Activated B cell treated with CpG ODN at 0.5 μM for 24 hours (primary cell): ENCODE measurements around the gene MAN2C1. TPM values are rescaled to one million over a fixed set of nuclear protein-coding genes. Genes with fewer than 3 reads are reported as not detected.
"Not testable (repeated sequence)": the region's sequence is repeated elsewhere in the genome, so short reads cannot be mapped to it uniquely, and the experiment has no call there.

Experiments
- ATAC-seq: fragments of 200-7000 bp; cut with Tn5 transposase; one replicate; pipeline ENCODE4 v1.10.0; 2021; ENCODE audit warnings: low read depth, mild to moderate bottlenecking, moderate library complexity
- CTCF ChIA-PET: fragments of 350-600 bp; sonication (Branson Sonifier 250); formaldehyde crosslinking; loops from one replicate; lab custom pipeline; 2021; ENCODE audit warnings: antibody characterized with exemption; lab: Charles Lee
- POLR2A ChIA-PET: fragments of 350-600 bp; sonication (Branson Sonifier 250); formaldehyde crosslinking; loops from one replicate; lab custom pipeline; 2021; ENCODE audit warnings: antibody characterized with exemption; lab: Charles Lee
- DNase-seq: peaks from one replicate; pipeline ENCODE4 v3.0.0; 2022
- H3K27ac Mint-ChIP-seq: one replicate; pipeline ENCODE4 v1.8.0; 2020; ENCODE audit warnings: mixed read lengths
- H3K27me3 Mint-ChIP-seq: one replicate; pipeline ENCODE4 v1.8.0; 2021; ENCODE audit warnings: mixed read lengths
- H3K36me3 Mint-ChIP-seq: one replicate; pipeline ENCODE4 v1.8.0; 2021; ENCODE audit warnings: low read depth, mixed read lengths
- H3K4me1 Mint-ChIP-seq: one replicate; pipeline ENCODE4 v1.8.0; 2021; ENCODE audit warnings: mixed read lengths
- H3K4me3 Mint-ChIP-seq: one replicate; pipeline ENCODE4 v1.8.0; 2020; ENCODE audit warnings: mild to moderate bottlenecking, mixed read lengths
- H3K9me3 Mint-ChIP-seq: one replicate; pipeline ENCODE4 v1.8.0; 2020; ENCODE audit warnings: mixed read lengths
- CTCF ChIP-seq: fragments of 200-600 bp; IDR thresholded peaks from one replicate; pipeline ENCODE4 v1.8.0; 2022; ENCODE audit warnings: antibody characterized with exemption, mild to moderate bottlenecking
- intact Hi-C: fragments of 100-400 bp; cut with micrococcal nuclease; formaldehyde crosslinking; loops from one replicate; pipeline ENCODE4 v1.15.1; 2024
- total RNA-seq: library from RNA; stranded (reverse); gene quantifications from 2 replicates; pipeline ENCODE4 v1.2.3, GENCODE V29; 2022

The MAN2C1 gene
- total RNA-seq, 1 donor from 2014 or later, result 213 TPM

- POLR2A ChIA-PET, result no interaction called here
- no peaks in the 10 kb centered on the region for H3K27me3 Mint-ChIP-seq
- intact Hi-C loops, result loop anchor here (10.0 kb wide), 1 partner anchor 55 kb away; no protein-coding TSS in a partner anchor
- ATAC-seq (no peak), DNase-seq (no peak)
- H3K27ac Mint-ChIP-seq, result no peak overlapping the region
- H3K36me3 Mint-ChIP-seq, result peaks cover 12% of the 10 kb centered on the region
- TF ChIP-seq CTCF, result no peak
- H3K9me3 Mint-ChIP-seq, result no peaks in the 10 kb centered on the region
- peaks cover 24% of the 10 kb centered on the region for H3K4me1 Mint-ChIP-seq
- CTCF ChIA-PET, result no interaction called here
- no peak overlapping the region for H3K4me3 Mint-ChIP-seq
Observed at GRCh38 chr15:75339531-75340240, 28.7 kb downstream of the MAN2C1 start.

DNA sequence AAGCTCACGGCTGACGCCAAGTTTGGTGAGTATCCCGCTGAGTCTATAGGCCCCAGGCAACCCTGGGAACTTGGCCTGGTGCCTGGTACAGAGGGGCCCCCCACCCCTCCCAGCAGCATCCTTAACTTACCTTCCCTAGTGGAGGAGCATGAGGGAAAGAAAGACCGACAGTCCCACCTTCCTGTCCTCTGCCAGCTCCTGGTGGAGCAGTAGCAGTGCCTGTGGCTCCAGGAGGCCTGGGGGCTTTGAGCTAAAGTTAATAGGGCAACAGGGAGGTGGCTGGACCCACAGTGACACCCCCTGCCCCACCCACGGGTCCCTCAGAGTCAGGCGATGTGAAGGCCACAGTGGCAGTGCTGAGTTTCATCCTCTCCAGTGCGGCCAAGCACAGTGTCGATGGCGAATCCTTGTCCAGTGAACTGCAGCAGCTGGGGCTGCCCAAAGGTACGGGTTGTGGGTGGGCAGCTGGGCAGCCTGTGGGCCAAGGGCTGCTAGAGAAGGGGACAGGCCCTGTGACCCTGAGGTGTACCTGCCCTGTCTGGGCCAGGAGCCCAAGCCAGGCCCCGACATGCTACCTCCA is 29.7 kb downstream of the MAN2C1 start:
- ChIA-PET POLR2A (no interaction called here), CTCF (no interaction called here)
- DNase-seq (no peak), ATAC-seq (no peak)
- Mint-ChIP-seq H3K36me3 (peaks cover 12% of the 10 kb centered on the region), H3K27me3 (no peaks in the 10 kb centered on the region), H3K4me1 (peaks cover 20% of the 10 kb centered on the region), H3K4me3 (no peak overlapping the region), H3K27ac (no peak overlapping the region), H3K9me3 (no peaks in the 10 kb centered on the region)
- TF ChIP-seq CTCF, result no peak
- intact Hi-C loops, result loop anchor here (10.0 kb wide), 1 partner anchor 56 kb away; no protein-coding TSS in a partner anchor

GRCh38 chr15:75335705-75336355 is 32.6 kb downstream of the MAN2C1 start, which contains the start of gene COMMD4:
TSS of gene COMMD4 (plus strand) at chr15:75336063. CDS start at chr15:75336090, 27 bp downstream.
- ChIA-PET CTCF (no interaction called here), POLR2A (interaction anchor here (0.8 to 3.4 kb wide), 5 partner anchors 13 to 304 kb away, joined by 3 to 15 read pairs (median 6); partner anchors contain the start of genes IMP3 and MAN2C1)
- Mint-ChIP-seq H3K4me1 (peaks cover 20% of the 10 kb centered on the region), H3K27me3 (peaks cover 3% of the 10 kb centered on the region), H3K36me3 (peaks cover 8% of the 10 kb centered on the region), H3K27ac (peak within 1 kb of the TSS; percentile 88), H3K4me3 (peak within 1 kb of the TSS; percentile 95), H3K9me3 (no peaks in the 10 kb centered on the region)
- DNase-seq, result peak; percentile 68
- TF ChIP-seq CTCF, result no peak
- ATAC-seq, result peak; percentile 87
- intact Hi-C loops, result loop anchor here (1.0 to 10.0 kb wide), 3 partner anchors 11 to 59 kb away; partner anchors contain the start of genes MAN2C1 and NEIL1

- CTCF ChIA-PET, result no interaction called here
- peaks cover 20% of the 10 kb centered on the region for H3K4me1 Mint-ChIP-seq
- H3K9me3 Mint-ChIP-seq, result no peaks in the 10 kb centered on the region
- no peak for ATAC-seq
- H3K27ac Mint-ChIP-seq, result no peak overlapping the region
- POLR2A ChIA-PET, result interaction anchor here (0.6 to 3.4 kb wide), 6 partner anchors 14 to 397 kb away, joined by 3 to 15 read pairs (median 4); partner anchors contain the start of genes IMP3 and MAN2C1
- peak overlapping the region; percentile 95 for H3K4me3 Mint-ChIP-seq
- peaks cover 3% of the 10 kb centered on the region for H3K27me3 Mint-ChIP-seq
- intact Hi-C loops, result loop anchor here (10.0 kb wide), 1 partner anchor 59 kb away; no protein-coding TSS in a partner anchor
- H3K36me3 Mint-ChIP-seq, result peaks cover 8% of the 10 kb centered on the region
- TF ChIP-seq CTCF, result no peak
- no peak for DNase-seq
Observed at GRCh38 chr15:75335313-75335704, 33.1 kb downstream of the MAN2C1 start.

GRCh38 chr15:75333654-75334419 is 34.6 kb downstream of the MAN2C1 start:
- H3K27ac Mint-ChIP-seq, DNase-seq, POLR2A ChIA-PET, H3K36me3 Mint-ChIP-seq, CTCF ChIA-PET, ATAC-seq, H3K4me3 Mint-ChIP-seq, H3K9me3 Mint-ChIP-seq, H3K27me3 Mint-ChIP-seq: not testable (repeated sequence)
- intact Hi-C loops, result loop anchor here (10.0 kb wide), 1 partner anchor 61 kb away; no protein-coding TSS in a partner anchor
- peaks cover 20% of the 10 kb centered on the region for H3K4me1 Mint-ChIP-seq

- DNase-seq, H3K36me3 Mint-ChIP-seq, ATAC-seq, H3K27me3 Mint-ChIP-seq, H3K4me3 Mint-ChIP-seq, H3K9me3 Mint-ChIP-seq, POLR2A ChIA-PET, CTCF ChIA-PET, H3K27ac Mint-ChIP-seq: not testable (repeated sequence)
- intact Hi-C loops, result loop anchor here (10.0 kb wide), 1 partner anchor 63 kb away; no protein-coding TSS in a partner anchor
- H3K4me1 Mint-ChIP-seq, result peaks cover 17% of the 10 kb centered on the region
Observed at GRCh38 chr15:75332093-75332492, 36.3 kb downstream of the MAN2C1 start.
